ENCODE measurements around the gene SYT10. TPM values are rescaled to one million over a fixed set of nuclear protein-coding genes. Genes with fewer than 3 reads are reported as not detected.

SYT10 gene
- polyA plus RNA-seq, 1 of the 3 experiments (the other 2 are of a cell fraction): not detected

- Histone ChIP-seq H3K4me2 (no peak overlapping the region), H2AFZ (ENCODE audit: low read depth) (no peak overlapping the region), H3K27ac (ENCODE audit: low read depth in 2 of 2, low read length in 1 of 2) (no peak overlapping the region), H3K4me3 (ENCODE audit: low read depth in 2 of 2, low read length in 1 of 2) (no peak overlapping the region), H3K9me3 (no peaks in the 10 kb centered on the region), H3F3A (replicated peaks; ENCODE audit: insufficient read depth) (no peaks in the 10 kb centered on the region), H3K27me3 (ENCODE audit: insufficient read depth) (no peaks in the 10 kb centered on the region), H3K9ac (no peak overlapping the region), H3K9me2 (no peaks in the 10 kb centered on the region), H3K36me3 (replicated peaks in 1 of 2; ENCODE audit: control insufficient read depth in 1 of 2, insufficient read depth in 2 of 2, low read length in 1 of 2) (no peaks in the 10 kb centered on the region), H4K20me1 (ENCODE audit: insufficient read depth) (no peaks in the 10 kb centered on the region), H3K4me1 (ENCODE audit: control insufficient read depth in 1 of 2, insufficient read depth in 2 of 2, low read depth in 1 of 2, low read length in 1 of 2) (no peaks in the 10 kb centered on the region), H3K79me2 (ENCODE audit: insufficient read depth) (no peaks in the 10 kb centered on the region)
- 0% methylated on average over 1 of the region's 1 CpG for WGBS (ENCODE audit: low lambda C conversion rate)
- TF ChIP-seq PBX3 (IDR thresholded peaks at IDR 0.05) (no peak), EZH2phosphoT487 (IDR thresholded peaks at IDR 0.05; ENCODE audit: borderline replicate concordance, low read depth) (no peak), JUND (IDR thresholded peaks at IDR 0.05) (no peak), TEAD4 (IDR thresholded peaks at IDR 0.05; ENCODE audit: borderline replicate concordance, insufficient read depth) (no peak), POLR2AphosphoS5 (IDR thresholded peaks at IDR 0.05; ENCODE audit: low read depth, low read length) (no peak), MXI1 (IDR thresholded peaks at IDR 0.05; ENCODE audit: low read depth, low read length) (no peak)
- POLR2A ChIA-PET: no interaction called here
- CTCF ChIA-PET: no interaction called here
- DNase-seq: no peak
Observed at GRCh38 chr12:33476058-33476457, 36.4 kb upstream of the SYT10 start.

GRCh38 chr12:33472299-33472698 lies 32.7 kb upstream of the SYT10 start:
- Histone ChIP-seq H3F3A (replicated peaks; ENCODE audit: insufficient read depth) (no peaks in the 10 kb centered on the region), H3K36me3 (replicated peaks in 1 of 2; ENCODE audit: control insufficient read depth in 1 of 2, insufficient read depth in 2 of 2, low read length in 1 of 2) (no peaks in the 10 kb centered on the region), H3K27me3 (ENCODE audit: insufficient read depth) (no peaks in the 10 kb centered on the region), H3K4me2 (no peak overlapping the region), H3K4me3 (ENCODE audit: low read depth in 2 of 2, low read length in 1 of 2) (no peak overlapping the region), H3K4me1 (ENCODE audit: control insufficient read depth in 1 of 2, insufficient read depth in 2 of 2, low read depth in 1 of 2, low read length in 1 of 2) (no peaks in the 10 kb centered on the region), H3K9me3 (no peaks in the 10 kb centered on the region), H3K9ac (no peak overlapping the region), H3K9me2 (no peaks in the 10 kb centered on the region), H2AFZ (ENCODE audit: low read depth) (no peak overlapping the region), H4K20me1 (ENCODE audit: insufficient read depth) (no peaks in the 10 kb centered on the region), H3K79me2 (ENCODE audit: insufficient read depth) (no peaks in the 10 kb centered on the region), H3K27ac (ENCODE audit: low read depth in 2 of 2, low read length in 1 of 2) (no peak overlapping the region)
- ChIA-PET CTCF (no interaction called here), POLR2A (no interaction called here)
- TF ChIP-seq EZH2phosphoT487 (IDR thresholded peaks at IDR 0.05; ENCODE audit: borderline replicate concordance, low read depth) (no peak), NFIC (IDR thresholded peaks at IDR 0.05; ENCODE audit: borderline replicate concordance) (no peak), RCOR1 (IDR thresholded peaks at IDR 0.05; ENCODE audit: low read length) (no peak), SIN3A (IDR thresholded peaks at IDR 0.05; ENCODE audit: borderline replicate concordance, low read depth, low read length) (no peak), YY1 (IDR thresholded peaks at IDR 0.05; ENCODE audit: low read depth) (no peak), IRF3 (IDR thresholded peaks at IDR 0.05; ENCODE audit: low read depth, low read length) (no peak), SMC3 (IDR thresholded peaks at IDR 0.05; ENCODE audit: low read depth, low read length) (no peak), FOXJ3 (CRISPR knock-in tag; IDR thresholded peaks at IDR 0.05) (no peak), RXRA (IDR thresholded peaks at IDR 0.05; ENCODE audit: borderline replicate concordance, low read depth) (no peak), USF2 (IDR thresholded peaks at IDR 0.05; ENCODE audit: borderline replicate concordance, low read depth, low read length) (no peak), CTCF (IDR thresholded peaks at IDR 0.05) (no peak), TEAD4 (IDR thresholded peaks at IDR 0.05; ENCODE audit: borderline replicate concordance, insufficient read depth) (no peak), POLR2AphosphoS5 (IDR thresholded peaks at IDR 0.05; ENCODE audit: low read depth, low read length) (no peak), GATA2 (CRISPR knock-in tag; IDR thresholded peaks at IDR 0.05) (no peak), EP300 (IDR thresholded peaks at IDR 0.05; ENCODE audit: borderline replicate concordance in 1 of 2, low read depth in 1 of 2, low read length in 1 of 2) (no peak), FOXM1 (IDR thresholded peaks at IDR 0.05; ENCODE audit: low read depth) (no peak), MAX (IDR thresholded peaks at IDR 0.05; ENCODE audit: low read depth) (no peak), RFX5 (IDR thresholded peaks at IDR 0.05; ENCODE audit: low read length) (no peak), GABPA (IDR thresholded peaks at IDR 0.05; ENCODE audit: low read depth) (no peak)
- 0% methylated on average over 1 of the region's 1 CpG for whole genome bisulfite sequencing (ENCODE audit: low lambda C conversion rate)
- no peak for DNase-seq
